Measurements from ENCODE around the gene PROS1. TPM values are rescaled to one million over a fixed set of nuclear protein-coding genes. Genes with fewer than 3 reads are reported as not detected.

Gene PROS1
- total and polyA plus RNA-seq, 11 donors = 20.4 to 203 (median 62.7) TPM

DNA sequence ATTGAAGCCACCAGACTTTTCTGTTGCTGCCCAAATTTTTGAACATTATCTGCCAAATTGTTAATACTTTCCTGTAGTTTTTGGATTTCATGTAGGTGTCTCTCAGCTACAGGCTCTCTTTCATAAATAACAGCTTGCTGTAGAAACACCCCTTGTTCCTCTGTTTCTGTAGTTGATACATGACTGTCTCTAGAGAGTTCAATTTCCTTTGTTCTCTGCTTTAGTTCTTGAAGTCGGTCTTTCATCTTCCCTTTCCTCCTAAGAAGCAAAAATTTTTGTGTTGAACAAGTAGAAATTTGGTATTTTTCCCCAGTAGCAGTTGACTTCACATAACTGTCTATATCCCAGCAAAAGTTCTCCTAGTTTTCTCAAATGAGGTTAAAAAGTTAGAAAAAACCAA is 41.3 kb upstream of the PROS1 start:
- TF ChIP-seq POLR2A (IDR thresholded peaks at IDR 0.05) = no peak
- H3K4me1 ChIP-seq = peaks cover 0 to 7% (median 0%) of the 10 kb centered on the region in 12 donors
- no peak overlapping the region for H3K27ac ChIP-seq
- H3K27me3 ChIP-seq = no peaks in the 10 kb centered on the region
- H3K36me3 ChIP-seq = no peaks in the 10 kb centered on the region
- no peak for DNase-seq
- intact Hi-C loops (cut with DNase I) = no loop called here
- H3K9me3 ChIP-seq = no peaks in the 10 kb centered on the region
- H3K4me3 ChIP-seq = no peak overlapping the region
- no peak for ATAC-seq
- WGBS, 4 donors = 56 to 69% (median 64%) methylated on average over 1 of the region's 1 CpG

- intact Hi-C loops (cut with DNase I) = no loop called here
- DNase-seq = no peak
- no peak for ATAC-seq
- H3K27ac ChIP-seq = no peak overlapping the region
- H3K36me3 ChIP-seq = no peaks in the 10 kb centered on the region
- H3K4me3 ChIP-seq = no peak overlapping the region
- H3K27me3 ChIP-seq = no peaks in the 10 kb centered on the region
- H3K4me1 ChIP-seq = peaks cover 0 to 7% (median 0%) of the 10 kb centered on the region in 12 donors
- TF ChIP-seq, protein P1, sequence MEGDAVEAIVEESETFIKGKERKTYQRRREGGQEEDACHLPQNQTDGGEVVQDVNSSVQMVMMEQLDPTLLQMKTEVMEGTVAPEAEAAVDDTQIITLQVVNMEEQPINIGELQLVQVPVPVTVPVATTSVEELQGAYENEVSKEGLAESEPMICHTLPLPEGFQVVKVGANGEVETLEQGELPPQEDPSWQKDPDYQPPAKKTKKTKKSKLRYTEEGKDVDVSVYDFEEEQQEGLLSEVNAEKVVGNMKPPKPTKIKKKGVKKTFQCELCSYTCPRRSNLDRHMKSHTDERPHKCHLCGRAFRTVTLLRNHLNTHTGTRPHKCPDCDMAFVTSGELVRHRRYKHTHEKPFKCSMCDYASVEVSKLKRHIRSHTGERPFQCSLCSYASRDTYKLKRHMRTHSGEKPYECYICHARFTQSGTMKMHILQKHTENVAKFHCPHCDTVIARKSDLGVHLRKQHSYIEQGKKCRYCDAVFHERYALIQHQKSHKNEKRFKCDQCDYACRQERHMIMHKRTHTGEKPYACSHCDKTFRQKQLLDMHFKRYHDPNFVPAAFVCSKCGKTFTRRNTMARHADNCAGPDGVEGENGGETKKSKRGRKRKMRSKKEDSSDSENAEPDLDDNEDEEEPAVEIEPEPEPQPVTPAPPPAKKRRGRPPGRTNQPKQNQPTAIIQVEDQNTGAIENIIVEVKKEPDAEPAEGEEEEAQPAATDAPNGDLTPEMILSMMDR (IDR thresholded peaks at IDR 0.05) = no peak
- no peak for TF ChIP-seq POLR2A (IDR thresholded peaks at IDR 0.05)
- 60 to 76% (median 65%) methylated on average over 1 of the region's 1 CpG for WGBS, 4 donors
- no peaks in the 10 kb centered on the region for H3K9me3 ChIP-seq
Measured at GRCh38 chr3:94012185-94012584, 38.5 kb upstream of the PROS1 start.

DNA sequence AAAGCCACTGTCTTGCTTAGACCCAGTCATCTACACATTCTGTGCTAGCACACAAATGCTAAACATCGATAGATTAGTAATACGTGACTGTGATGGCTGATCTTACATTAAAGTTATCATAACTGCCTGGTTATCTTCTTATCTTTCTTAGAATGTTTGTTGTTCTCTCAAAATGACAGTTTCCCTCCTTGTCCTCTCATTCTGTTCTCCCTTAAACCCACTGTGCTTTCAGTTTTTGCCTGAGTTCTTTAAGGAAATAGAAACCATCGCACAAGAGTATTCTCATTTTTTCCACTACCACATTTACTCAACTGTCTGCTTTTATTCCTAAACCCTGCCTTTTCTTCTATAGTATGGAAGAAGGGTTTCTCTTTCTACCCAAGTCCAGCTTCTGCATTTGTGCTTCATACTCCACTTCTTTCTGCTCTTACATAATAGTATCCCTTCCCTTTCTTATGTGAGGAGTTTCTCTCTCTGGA is 37.6 kb upstream of the PROS1 start:
- no peak for TF ChIP-seq POLR2A (IDR thresholded peaks at IDR 0.05)
- WGBS, 4 donors = 86 to 92% (median 90%) methylated on average over 3 of the region's 3 CpGs
- H3K4me3 ChIP-seq = no peak overlapping the region
- H3K27ac ChIP-seq = no peak overlapping the region
- H3K4me1 ChIP-seq = peaks cover 0 to 7% (median 0%) of the 10 kb centered on the region in 12 donors
- ATAC-seq (no peak), DNase-seq (no peak)
- H3K36me3 ChIP-seq = no peaks in the 10 kb centered on the region
- H3K27me3 ChIP-seq = no peaks in the 10 kb centered on the region
- no peaks in the 10 kb centered on the region for H3K9me3 ChIP-seq
- intact Hi-C loops (cut with DNase I) = no loop called here

DNA sequence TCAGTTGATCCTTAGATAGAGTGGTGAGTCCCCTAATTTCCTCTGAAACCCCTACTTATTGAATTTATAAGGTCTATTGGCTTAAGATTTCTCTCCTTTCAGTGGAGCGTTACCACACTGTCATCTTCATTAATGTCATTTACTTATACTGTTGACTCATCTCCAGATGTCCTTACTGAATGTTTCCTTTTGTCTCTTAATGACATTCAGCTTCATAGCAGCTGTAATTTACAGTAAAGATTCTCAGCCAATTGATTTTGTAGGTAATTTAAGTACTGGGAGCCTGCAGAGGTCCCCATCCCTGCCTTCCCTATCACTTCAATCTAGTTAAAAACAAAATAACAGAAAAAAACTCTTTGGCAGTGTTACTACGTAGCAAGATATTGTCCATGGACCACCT is 35.9 kb upstream of the PROS1 start:
- intact Hi-C loops (cut with DNase I) = no loop called here

GRCh38 chr3:94008253-94008652 is 34.6 kb upstream of the PROS1 start:
- WGBS, 4 donors = 89 to 92% (median 90%) methylated on average over 2 of the region's 2 CpGs

More for the DNA sequence above, 35.9 kb upstream of the PROS1 start:
- no peak for TF ChIP-seq POLR2A (IDR thresholded peaks at IDR 0.05)
- TF ChIP-seq, protein P1 (IDR thresholded peaks at IDR 0.05) = no peak
- WGBS, 4 donors = 93 to 99% (median 97%) methylated on average over 2 of the region's 2 CpGs
- no peaks in the 10 kb centered on the region for H3K27me3 ChIP-seq
- no peak for DNase-seq
- H3K4me1 ChIP-seq = peaks cover 0 to 7% (median 0%) of the 10 kb centered on the region in 12 donors
- ATAC-seq = no peak
- no peaks in the 10 kb centered on the region for H3K9me3 ChIP-seq
- H3K27ac ChIP-seq = no peak overlapping the region
- H3K36me3 ChIP-seq = no peaks in the 10 kb centered on the region
- H3K4me3 ChIP-seq = no peak overlapping the region

More at GRCh38 chr3:94008253-94008652, 34.6 kb upstream of the PROS1 start:
- TF ChIP-seq, protein P1 (IDR thresholded peaks at IDR 0.05) = no peak
- no peak for TF ChIP-seq POLR2A (IDR thresholded peaks at IDR 0.05)
- intact Hi-C loops (cut with DNase I) = no loop called here
- Histone ChIP-seq H3K4me1 (peaks cover 0 to 7% (median 0%) of the 10 kb centered on the region in 12 donors), H3K4me3 (no peak overlapping the region), H3K27ac (no peak overlapping the region), H3K9me3 (no peaks in the 10 kb centered on the region), H3K27me3 (no peaks in the 10 kb centered on the region), H3K36me3 (no peaks in the 10 kb centered on the region)
- no peak for DNase-seq
- ATAC-seq = no peak

All from heart left ventricle (tissue), 16 donors.